GM10248 (cell line): ENCODE measurements around the gene OR10W1.

Experiments used
- CTCF ChIA-PET: fragments of 300-600 bp; sonication (Branson Sonifier 250); formaldehyde crosslinking; extraction: SDS; loops from one replicate; lab custom pipeline; 2021; ENCODE audit warnings: antibody characterized with exemption; lab: Yijun Ruan, JAX
- POLR2A ChIA-PET: fragments of 350-650 bp; sonication (Branson Sonifier 250); formaldehyde crosslinking; extraction: SDS; loops from one replicate; lab custom pipeline; 2020; ENCODE audit warnings: antibody characterized with exemption; lab: Yijun Ruan, JAX
- DNase-seq: peaks from one replicate; pipeline ENCODE4 v3.0.0; 2012; ENCODE audit errors: extremely low spot score
- TF ChIP-seq, protein P1 (sequence below): IDR thresholded peaks from 2 replicates; pipeline ENCODE4 v1.5.1; 2012; ENCODE audit warnings: mild to moderate bottlenecking, low read depth; ENCODE audit errors: extremely low read depth, missing control alignments, control extremely low read depth

OR10W1 gene

DNA sequence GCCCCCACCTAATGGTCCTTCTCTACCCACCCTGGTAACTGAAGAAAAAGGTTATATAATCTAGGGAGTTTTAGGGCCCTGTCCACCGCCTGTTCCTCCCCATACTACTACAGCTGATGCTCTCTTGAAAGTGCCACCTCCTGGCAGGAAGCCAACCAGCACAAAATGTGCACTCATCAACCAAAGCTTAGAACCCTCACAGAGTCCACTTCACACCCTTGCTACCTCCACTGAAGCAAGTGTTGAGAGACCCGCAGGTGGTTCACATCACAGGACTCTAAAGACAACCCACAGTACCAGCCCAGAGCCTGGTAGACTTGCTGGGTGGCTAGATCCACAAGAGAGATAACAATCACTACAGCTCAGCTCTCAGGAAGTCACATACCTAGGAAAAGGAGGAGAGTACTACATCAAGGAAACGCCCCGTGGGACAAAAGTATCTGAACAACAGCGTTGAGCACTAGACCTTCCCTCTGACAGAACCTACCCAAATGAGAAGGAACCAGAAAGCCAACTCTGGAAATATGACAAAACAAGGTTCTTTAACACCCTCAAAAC lies 17.5 kb upstream of the OR10W1 start:
- POLR2A ChIA-PET, result no interaction called here
- TF ChIP-seq, protein P1, sequence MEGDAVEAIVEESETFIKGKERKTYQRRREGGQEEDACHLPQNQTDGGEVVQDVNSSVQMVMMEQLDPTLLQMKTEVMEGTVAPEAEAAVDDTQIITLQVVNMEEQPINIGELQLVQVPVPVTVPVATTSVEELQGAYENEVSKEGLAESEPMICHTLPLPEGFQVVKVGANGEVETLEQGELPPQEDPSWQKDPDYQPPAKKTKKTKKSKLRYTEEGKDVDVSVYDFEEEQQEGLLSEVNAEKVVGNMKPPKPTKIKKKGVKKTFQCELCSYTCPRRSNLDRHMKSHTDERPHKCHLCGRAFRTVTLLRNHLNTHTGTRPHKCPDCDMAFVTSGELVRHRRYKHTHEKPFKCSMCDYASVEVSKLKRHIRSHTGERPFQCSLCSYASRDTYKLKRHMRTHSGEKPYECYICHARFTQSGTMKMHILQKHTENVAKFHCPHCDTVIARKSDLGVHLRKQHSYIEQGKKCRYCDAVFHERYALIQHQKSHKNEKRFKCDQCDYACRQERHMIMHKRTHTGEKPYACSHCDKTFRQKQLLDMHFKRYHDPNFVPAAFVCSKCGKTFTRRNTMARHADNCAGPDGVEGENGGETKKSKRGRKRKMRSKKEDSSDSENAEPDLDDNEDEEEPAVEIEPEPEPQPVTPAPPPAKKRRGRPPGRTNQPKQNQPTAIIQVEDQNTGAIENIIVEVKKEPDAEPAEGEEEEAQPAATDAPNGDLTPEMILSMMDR, result no peak
- no peak for DNase-seq
- CTCF ChIA-PET, result interaction anchor here (1.0 to 2.7 kb wide), 3 partner anchors 9 to 623 kb away, joined by 3 to 9 read pairs (median 5); no protein-coding TSS in a partner anchor

DNA sequence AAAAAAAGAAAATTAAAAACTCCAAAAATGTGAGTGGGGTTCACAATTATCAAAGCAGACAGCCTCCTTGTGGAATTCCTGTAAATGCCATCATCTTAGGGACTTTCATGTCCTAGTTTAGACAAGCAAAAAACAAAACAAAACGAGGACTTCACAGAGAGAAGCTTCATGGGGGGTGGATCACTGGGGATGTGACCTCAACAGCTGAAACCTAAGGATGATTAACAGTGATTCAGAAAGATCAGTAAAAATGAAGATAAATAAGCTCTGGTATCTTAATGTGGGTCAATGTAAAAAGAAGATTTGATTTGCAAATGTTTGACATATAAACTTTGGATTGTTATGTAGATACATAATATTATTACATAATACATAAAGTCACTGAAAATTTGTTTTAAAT lies 8.1 kb upstream of the OR10W1 start:
- ChIA-PET CTCF (interaction anchor here (1.4 to 1.5 kb wide), 2 partner anchors 10 to 11 kb away, joined by 3 to 5 read pairs; no protein-coding TSS in a partner anchor), POLR2A (no interaction called here)
- DNase-seq, result no peak
- TF ChIP-seq, protein P1, result no peak

DNA sequence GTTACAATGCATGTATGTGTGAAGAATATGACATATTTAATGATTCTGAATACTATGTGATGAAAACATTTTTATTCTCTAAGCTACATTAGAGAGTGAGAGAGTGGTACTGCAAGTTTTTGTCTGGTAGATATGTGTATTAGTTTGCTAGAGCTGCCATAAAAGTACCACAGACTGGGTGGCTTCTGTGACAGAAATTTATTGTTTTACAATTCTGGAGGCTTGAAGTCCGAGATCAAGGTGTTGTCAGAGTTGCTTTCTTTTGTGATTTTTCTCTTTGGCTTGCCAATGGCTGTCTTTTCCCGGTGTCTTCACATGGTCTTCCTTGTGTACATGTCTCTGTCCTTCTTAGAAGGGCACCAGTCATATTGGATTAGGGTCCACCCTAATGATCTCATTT lies 6.9 kb upstream of the OR10W1 start:
- POLR2A ChIA-PET, result no interaction called here
- TF ChIP-seq, protein P1, result no peak
- CTCF ChIA-PET, result no interaction called here
- DNase-seq, result no peak

DNA sequence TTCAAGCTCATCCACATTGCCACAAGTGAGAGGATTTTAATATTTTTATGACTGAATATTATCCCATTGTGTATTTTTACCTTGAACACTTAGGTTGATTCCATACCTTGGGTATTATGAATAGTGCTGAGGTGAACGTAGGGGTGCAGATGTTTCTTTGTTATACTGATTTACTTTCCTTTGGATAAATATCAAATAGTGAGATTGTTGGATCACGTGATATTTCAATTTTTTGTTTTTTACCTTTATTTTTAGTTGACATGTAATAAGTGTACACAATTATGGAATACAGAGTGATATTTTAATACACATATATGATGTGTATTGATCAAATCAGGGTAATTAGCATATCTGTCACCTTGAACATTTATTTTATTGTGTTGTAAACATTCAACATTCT lies 8.1 kb downstream of the OR10W1 start:
- DNase-seq, result no peak
- ChIA-PET CTCF (no interaction called here), POLR2A (no interaction called here)
- TF ChIP-seq, protein P1, result no peak

DNA sequence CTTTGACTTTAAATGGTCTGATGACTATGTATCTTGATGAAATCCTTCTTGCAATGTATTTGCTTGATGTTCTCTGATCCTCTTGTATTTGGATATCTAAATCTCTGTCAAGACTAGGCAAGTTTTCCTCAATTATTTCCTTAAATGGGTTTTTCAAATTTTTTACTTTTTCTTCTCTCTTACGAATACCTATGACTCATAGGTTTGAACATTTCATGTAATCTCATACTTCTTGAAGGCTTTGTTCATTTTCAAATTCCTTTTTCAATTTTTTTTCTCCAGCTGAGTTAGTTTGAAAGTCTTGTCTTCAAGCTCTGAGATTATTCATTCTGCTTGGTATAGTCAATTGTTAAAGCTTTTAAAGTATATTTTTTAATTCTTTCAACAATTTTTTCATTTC lies 13.1 kb downstream of the OR10W1 start:
- POLR2A ChIA-PET, result no interaction called here
- CTCF ChIA-PET, result no interaction called here
- TF ChIP-seq, protein P1, result no peak
- no peak for DNase-seq

DNA sequence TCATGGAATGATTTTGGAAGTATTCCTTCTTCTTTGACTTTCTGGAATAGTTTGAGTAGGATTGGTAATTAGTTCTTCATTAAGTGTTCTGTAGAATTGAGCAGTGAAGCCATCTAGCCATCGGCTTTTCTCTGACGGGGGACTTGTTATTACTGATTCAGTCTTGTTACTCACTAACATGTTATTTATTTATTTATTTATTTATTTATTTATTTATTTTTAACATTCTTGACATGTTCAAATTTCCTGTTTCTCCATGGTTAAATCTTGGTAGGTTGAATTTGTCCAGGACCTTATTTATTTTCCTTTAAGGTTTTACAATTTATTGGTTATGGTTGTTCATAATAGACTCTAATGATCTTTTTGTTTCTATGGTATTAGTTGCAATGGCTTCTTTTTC lies 24.1 kb downstream of the OR10W1 start:
- POLR2A ChIA-PET, result no interaction called here
- no peak for DNase-seq
- TF ChIP-seq, protein P1, result no peak
- CTCF ChIA-PET, result no interaction called here
